Esophagus squamous epithelium (tissue), 4 donors: ENCODE measurements around the gene GIMAP7.

Experiments used
- CTCF ChIP-seq, 6 experiments: fragments of 450-650 bp in 4 of 6; fragments of 200-600 bp in 2 of 6; sonication (generic) in 2 of 6; IDR thresholded peaks; one replicate each; pipeline ENCODE4 v1.5.1; 2016 to 2019; ENCODE audit warnings: antibody characterized with exemption in 6 of 6, mild to moderate bottlenecking in 4 of 6, moderate library complexity in 4 of 6
- POLR2A ChIP-seq, 4 donors: fragments of 450-650 bp; IDR thresholded peaks; one replicate each; pipeline ENCODE4 v1.6.1; 2017; ENCODE audit warnings: antibody characterized with exemption in 4 of 4, mild to moderate bottlenecking in 4 of 4, moderate library complexity in 3 of 4

- TF ChIP-seq CTCF (IDR thresholded peaks at IDR 0.05) (no peak), POLR2A (IDR thresholded peaks at IDR 0.05) (no peak)
Measured at GRCh38 chr7:150560486-150560885, 45.8 kb downstream of the GIMAP7 start.
